ENCODE results near the gene CABLES1.

Gene CABLES1

GRCh38 chr18:23103449-23103848 is 31.8 kb upstream of the CABLES1 start:
- H3K27ac ChIP-seq (ENCODE audit: extremely low read depth, low read depth, low read length) = no peak overlapping the region
- H3K4me1 ChIP-seq (ENCODE audit: control insufficient read depth, insufficient read depth, low read length) = peaks cover 17% of the 10 kb centered on the region
- POLR2A ChIA-PET = no interaction called here
- no peak overlapping the region for H3K4me3 ChIP-seq (ENCODE audit: low read depth, low read length)
- CTCF ChIA-PET = interaction anchor here (0.6 to 1.5 kb wide), 8 partner anchors 23 to 309 kb away, joined by 3 to 10 read pairs (median 4); no protein-coding TSS in a partner anchor
- H3K9me3 ChIP-seq (ENCODE audit: control insufficient read depth, insufficient read depth, low read depth, low read length) = no peaks in the 10 kb centered on the region
- TF ChIP-seq ZNF280D (tag by site-specific recombination; IDR thresholded peaks at IDR 0.05) = no peak
- no peak for TF ChIP-seq ZNF292 (tag by site-specific recombination; IDR thresholded peaks at IDR 0.05; ENCODE audit: borderline replicate concordance, low read depth)
- TF ChIP-seq ZNF692 (tag by site-specific recombination; IDR thresholded peaks at IDR 0.05) = no peak
- TF ChIP-seq KLF7 (tag by site-specific recombination; IDR thresholded peaks at IDR 0.05; ENCODE audit: borderline replicate concordance) = no peak
- no peak for TF ChIP-seq SP2 (tag by site-specific recombination; IDR thresholded peaks at IDR 0.05)
- no peak for TF ChIP-seq ZNF157 (tag by site-specific recombination; IDR thresholded peaks at IDR 0.05)
- TF ChIP-seq ZNF585B (tag by site-specific recombination; IDR thresholded peaks at IDR 0.05) = no peak
- no peak for TF ChIP-seq ZFP3 (tag by site-specific recombination; IDR thresholded peaks at IDR 0.05; ENCODE audit: low read depth)
- TF ChIP-seq ZFP41 (tag by site-specific recombination; IDR thresholded peaks at IDR 0.05; ENCODE audit: borderline replicate concordance) = no peak
- TF ChIP-seq, protein P1, sequence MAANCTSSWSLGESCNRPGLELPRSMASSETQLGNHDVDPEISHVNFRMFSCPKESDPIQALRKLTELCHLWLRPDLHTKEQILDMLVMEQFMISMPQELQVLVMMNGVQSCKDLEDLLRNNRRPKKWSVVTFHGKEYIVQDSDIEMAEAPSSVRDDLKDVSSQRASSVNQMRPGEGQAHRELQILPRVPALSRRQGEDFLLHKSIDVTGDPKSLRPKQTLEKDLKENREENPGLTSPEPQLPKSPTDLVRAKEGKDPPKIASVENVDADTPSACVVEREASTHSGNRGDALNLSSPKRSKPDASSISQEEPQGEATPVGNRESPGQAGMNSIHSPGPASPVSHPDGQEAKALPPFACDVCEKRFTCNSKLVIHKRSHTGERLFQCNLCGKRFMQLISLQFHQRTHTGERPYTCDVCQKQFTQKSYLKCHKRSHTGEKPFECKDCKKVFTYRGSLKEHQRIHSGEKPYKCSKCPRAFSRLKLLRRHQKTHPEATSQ (tag by site-specific recombination; IDR thresholded peaks at IDR 0.05) = no peak
- TF ChIP-seq ZEB2 (tag by site-specific recombination; IDR thresholded peaks at IDR 0.05) = no peak
- TF ChIP-seq, protein P2, sequence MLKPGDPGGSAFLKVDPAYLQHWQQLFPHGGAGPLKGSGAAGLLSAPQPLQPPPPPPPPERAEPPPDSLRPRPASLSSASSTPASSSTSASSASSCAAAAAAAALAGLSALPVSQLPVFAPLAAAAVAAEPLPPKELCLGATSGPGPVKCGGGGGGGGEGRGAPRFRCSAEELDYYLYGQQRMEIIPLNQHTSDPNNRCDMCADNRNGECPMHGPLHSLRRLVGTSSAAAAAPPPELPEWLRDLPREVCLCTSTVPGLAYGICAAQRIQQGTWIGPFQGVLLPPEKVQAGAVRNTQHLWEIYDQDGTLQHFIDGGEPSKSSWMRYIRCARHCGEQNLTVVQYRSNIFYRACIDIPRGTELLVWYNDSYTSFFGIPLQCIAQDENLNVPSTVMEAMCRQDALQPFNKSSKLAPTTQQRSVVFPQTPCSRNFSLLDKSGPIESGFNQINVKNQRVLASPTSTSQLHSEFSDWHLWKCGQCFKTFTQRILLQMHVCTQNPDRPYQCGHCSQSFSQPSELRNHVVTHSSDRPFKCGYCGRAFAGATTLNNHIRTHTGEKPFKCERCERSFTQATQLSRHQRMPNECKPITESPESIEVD (tag by site-specific recombination; IDR thresholded peaks at IDR 0.05) = no peak
- TF ChIP-seq ZNF548 (tag by site-specific recombination; IDR thresholded peaks at IDR 0.05) = no peak
- no peak for TF ChIP-seq ZNF791 (tag by site-specific recombination; IDR thresholded peaks at IDR 0.05)
- TF ChIP-seq ZNF707 (tag by site-specific recombination; IDR thresholded peaks at IDR 0.05) = no peak
- no peak for TF ChIP-seq ZBTB6 (tag by site-specific recombination; IDR thresholded peaks at IDR 0.05)
- no peak for TF ChIP-seq OSR2 (tag by site-specific recombination; IDR thresholded peaks at IDR 0.05)
- TF ChIP-seq ZNF433 (tag by site-specific recombination; IDR thresholded peaks at IDR 0.05; ENCODE audit: low read depth) = no peak
- no peaks in the 10 kb centered on the region for H3K36me3 ChIP-seq (ENCODE audit: control insufficient read depth in 2 of 2, insufficient read depth in 1 of 2, low read length in 2 of 2)
